Neural cell (in vitro differentiated cells): Measurements from ENCODE around the gene ZNF678.

Experiments
- EP300 ChIP-seq: fragments of 450-650 bp; conservative IDR thresholded peaks from 2 replicates; pipeline ENCODE4 v1.6.1; 2014; ENCODE audit warnings: antibody characterized with exemption, mild to moderate bottlenecking, moderate library complexity; ENCODE audit not compliant: poor library complexity, severe bottlenecking
- EZH2 ChIP-seq: fragments of 200-600, 300-800 bp; shearing (Covaris generic), sonication (generic); IDR thresholded peaks from 2 replicates; pipeline ENCODE4 v1.6.1; 2014; ENCODE audit warnings: antibody characterized with exemption, low read length, borderline replicate concordance, mild to moderate bottlenecking; ENCODE audit not compliant: insufficient read depth, poor library complexity, severe bottlenecking
- MXI1 ChIP-seq: fragments of 450-650 bp; conservative IDR thresholded peaks from 2 replicates; pipeline ENCODE4 v1.6.1; 2014; ENCODE audit warnings: antibody characterized with exemption, mild to moderate bottlenecking; ENCODE audit not compliant: poor library complexity, severe bottlenecking
- POLR2AphosphoS5 ChIP-seq: IDR thresholded peaks from 2 replicates; pipeline ENCODE4 v1.6.1; 2012
- RAD21 ChIP-seq: fragments of 450-650 bp; conservative IDR thresholded peaks from 2 replicates; pipeline ENCODE4 v1.6.1; 2014; ENCODE audit warnings: antibody characterized with exemption, mild to moderate bottlenecking, moderate library complexity
- SMC3 ChIP-seq: fragments of 450-650 bp; conservative IDR thresholded peaks from 2 replicates; pipeline ENCODE4 v1.6.1; 2014; ENCODE audit warnings: antibody characterized with exemption, mild to moderate bottlenecking, moderate library complexity; ENCODE audit not compliant: poor library complexity
- TAF1 ChIP-seq: IDR thresholded peaks from 2 replicates; pipeline ENCODE4 v1.6.1; 2012; ENCODE audit warnings: low read depth
- TF ChIP-seq, protein P1 (sequence below): fragments of 450-650 bp; IDR thresholded peaks from 2 replicates; pipeline ENCODE4 v1.5.1; 2014; ENCODE audit warnings: antibody characterized with exemption, mild to moderate bottlenecking, moderate library complexity; ENCODE audit not compliant: poor library complexity, severe bottlenecking
- TF ChIP-seq, protein P2 (sequence below): IDR thresholded peaks from 2 replicates; pipeline ENCODE4 v1.6.1; 2012; ENCODE audit warnings: borderline replicate concordance

DNA sequence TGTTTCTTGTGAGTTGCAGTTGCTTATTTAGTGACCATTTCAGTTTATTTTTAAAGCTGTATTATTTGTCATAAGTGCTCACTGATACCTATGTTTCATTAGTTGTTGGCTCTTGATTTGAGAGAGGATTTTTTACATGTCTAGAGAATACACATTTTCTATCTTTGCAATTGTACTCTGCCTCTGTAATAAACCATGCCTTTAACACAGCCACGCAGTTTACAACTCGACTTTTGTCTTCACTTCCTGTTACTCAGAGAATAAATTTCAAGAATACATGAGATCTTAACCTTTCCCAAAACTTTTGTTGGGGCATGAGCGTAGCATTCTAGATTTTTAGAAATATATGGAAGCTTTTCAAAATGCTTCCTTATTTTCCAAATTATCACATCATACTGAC is 14.9 kb upstream of the ZNF678 start:
- TF ChIP-seq, protein P1, sequence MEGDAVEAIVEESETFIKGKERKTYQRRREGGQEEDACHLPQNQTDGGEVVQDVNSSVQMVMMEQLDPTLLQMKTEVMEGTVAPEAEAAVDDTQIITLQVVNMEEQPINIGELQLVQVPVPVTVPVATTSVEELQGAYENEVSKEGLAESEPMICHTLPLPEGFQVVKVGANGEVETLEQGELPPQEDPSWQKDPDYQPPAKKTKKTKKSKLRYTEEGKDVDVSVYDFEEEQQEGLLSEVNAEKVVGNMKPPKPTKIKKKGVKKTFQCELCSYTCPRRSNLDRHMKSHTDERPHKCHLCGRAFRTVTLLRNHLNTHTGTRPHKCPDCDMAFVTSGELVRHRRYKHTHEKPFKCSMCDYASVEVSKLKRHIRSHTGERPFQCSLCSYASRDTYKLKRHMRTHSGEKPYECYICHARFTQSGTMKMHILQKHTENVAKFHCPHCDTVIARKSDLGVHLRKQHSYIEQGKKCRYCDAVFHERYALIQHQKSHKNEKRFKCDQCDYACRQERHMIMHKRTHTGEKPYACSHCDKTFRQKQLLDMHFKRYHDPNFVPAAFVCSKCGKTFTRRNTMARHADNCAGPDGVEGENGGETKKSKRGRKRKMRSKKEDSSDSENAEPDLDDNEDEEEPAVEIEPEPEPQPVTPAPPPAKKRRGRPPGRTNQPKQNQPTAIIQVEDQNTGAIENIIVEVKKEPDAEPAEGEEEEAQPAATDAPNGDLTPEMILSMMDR, result no peak
- TF ChIP-seq POLR2AphosphoS5, result no peak
- no peak for TF ChIP-seq EP300
- no peak for TF ChIP-seq RAD21
- no peak for TF ChIP-seq EZH2
- no peak for TF ChIP-seq TAF1
- TF ChIP-seq SMC3, result no peak
- TF ChIP-seq, protein P2, sequence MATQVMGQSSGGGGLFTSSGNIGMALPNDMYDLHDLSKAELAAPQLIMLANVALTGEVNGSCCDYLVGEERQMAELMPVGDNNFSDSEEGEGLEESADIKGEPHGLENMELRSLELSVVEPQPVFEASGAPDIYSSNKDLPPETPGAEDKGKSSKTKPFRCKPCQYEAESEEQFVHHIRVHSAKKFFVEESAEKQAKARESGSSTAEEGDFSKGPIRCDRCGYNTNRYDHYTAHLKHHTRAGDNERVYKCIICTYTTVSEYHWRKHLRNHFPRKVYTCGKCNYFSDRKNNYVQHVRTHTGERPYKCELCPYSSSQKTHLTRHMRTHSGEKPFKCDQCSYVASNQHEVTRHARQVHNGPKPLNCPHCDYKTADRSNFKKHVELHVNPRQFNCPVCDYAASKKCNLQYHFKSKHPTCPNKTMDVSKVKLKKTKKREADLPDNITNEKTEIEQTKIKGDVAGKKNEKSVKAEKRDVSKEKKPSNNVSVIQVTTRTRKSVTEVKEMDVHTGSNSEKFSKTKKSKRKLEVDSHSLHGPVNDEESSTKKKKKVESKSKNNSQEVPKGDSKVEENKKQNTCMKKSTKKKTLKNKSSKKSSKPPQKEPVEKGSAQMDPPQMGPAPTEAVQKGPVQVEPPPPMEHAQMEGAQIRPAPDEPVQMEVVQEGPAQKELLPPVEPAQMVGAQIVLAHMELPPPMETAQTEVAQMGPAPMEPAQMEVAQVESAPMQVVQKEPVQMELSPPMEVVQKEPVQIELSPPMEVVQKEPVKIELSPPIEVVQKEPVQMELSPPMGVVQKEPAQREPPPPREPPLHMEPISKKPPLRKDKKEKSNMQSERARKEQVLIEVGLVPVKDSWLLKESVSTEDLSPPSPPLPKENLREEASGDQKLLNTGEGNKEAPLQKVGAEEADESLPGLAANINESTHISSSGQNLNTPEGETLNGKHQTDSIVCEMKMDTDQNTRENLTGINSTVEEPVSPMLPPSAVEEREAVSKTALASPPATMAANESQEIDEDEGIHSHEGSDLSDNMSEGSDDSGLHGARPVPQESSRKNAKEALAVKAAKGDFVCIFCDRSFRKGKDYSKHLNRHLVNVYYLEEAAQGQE, result no peak
- no peak for TF ChIP-seq MXI1
